Neural progenitor cell (in vitro differentiated cells): ENCODE results near the gene SLC41A1. TPM values are rescaled to one million over a fixed set of nuclear protein-coding genes. Genes with fewer than 3 reads are reported as not detected.

Experiments
- DNase-seq: peaks from one replicate; pipeline ENCODE4 v3.0.0-alpha.2; 2016; ENCODE audit warnings: low spot score
- H2AFZ ChIP-seq: fragments of 200-600 bp; sonication (generic); replicated peaks from 2 replicates; pipeline ENCODE4 v1.6.1; 2016; ENCODE audit warnings: antibody characterized with exemption
- H3F3A ChIP-seq: fragments of 200-600 bp; sonication (generic); 2 replicates; pipeline ENCODE4 v1.6.1; 2016; ENCODE audit warnings: antibody characterized with exemption, low read depth
- H3K27ac ChIP-seq: fragments of 200-600 bp; sonication (generic); 2 replicates; pipeline ENCODE4 v1.5.1; 2016; ENCODE audit warnings: mild to moderate bottlenecking
- H3K27me3 ChIP-seq: fragments of 200-600 bp; sonication (generic); 2 replicates; pipeline ENCODE4 v1.6.1; 2016; ENCODE audit warnings: mild to moderate bottlenecking, moderate library complexity
- H3K36me3 ChIP-seq: fragments of 200-600 bp; sonication (generic); 2 replicates; pipeline ENCODE4 v1.5.1; 2016
- H3K4me1 ChIP-seq: fragments of 200-600 bp; sonication (generic); 2 replicates; pipeline ENCODE4 v1.6.1; 2016; ENCODE audit warnings: mixed run types
- H3K4me2 ChIP-seq: fragments of 200-600 bp; sonication (generic); 2 replicates; pipeline ENCODE4 v1.6.1; 2016
- H3K4me3 ChIP-seq: fragments of 200-600 bp; sonication (generic); 2 replicates; pipeline ENCODE4 v1.5.1; 2016
- H3K79me2 ChIP-seq: fragments of 200-600 bp; sonication (generic); 2 replicates; pipeline ENCODE4 v1.6.1; 2016; ENCODE audit warnings: low read depth
- H3K9ac ChIP-seq: fragments of 200-600 bp; sonication (generic); 2 replicates; pipeline ENCODE4 v1.6.1; 2016
- H3K9me3 ChIP-seq: fragments of 200-600 bp; sonication (generic); 2 replicates; pipeline ENCODE4 v1.5.1; 2016; ENCODE audit warnings: low read depth
- H4K20me1 ChIP-seq: fragments of 200-600 bp; sonication (generic); 2 replicates; pipeline ENCODE4 v1.6.1; 2016; ENCODE audit warnings: low read depth
- H3K27ac Mint-ChIP-seq: 3 replicates; pipeline ENCODE4 v1.8.0; 2021; ENCODE audit warnings: mixed read lengths
- H3K27me3 Mint-ChIP-seq: 2 replicates; pipeline ENCODE4 v1.8.0; 2022; ENCODE audit warnings: low read depth, mild to moderate bottlenecking, inconsistent platforms, moderate library complexity, mixed read lengths; ENCODE audit not compliant: insufficient read depth
- H3K36me3 Mint-ChIP-seq: 3 replicates; pipeline ENCODE4 v1.8.0; 2021; ENCODE audit warnings: mixed read lengths
- H3K4me1 Mint-ChIP-seq: 3 replicates; pipeline ENCODE4 v1.8.0; 2021; ENCODE audit warnings: mixed read lengths
- H3K4me3 Mint-ChIP-seq: 3 replicates; pipeline ENCODE4 v1.8.0; 2021; ENCODE audit warnings: mild to moderate bottlenecking, moderate library complexity, mixed read lengths
- H3K9me3 Mint-ChIP-seq: 3 replicates; pipeline ENCODE4 v1.8.0; 2020; ENCODE audit warnings: mixed read lengths
- CTCF ChIP-seq: fragments of 200-600 bp; sonication (generic); IDR thresholded peaks from 2 replicates; pipeline ENCODE4 v1.5.1; 2017; ENCODE audit warnings: antibody characterized with exemption, mild to moderate bottlenecking
- EZH2 ChIP-seq: fragments of 200-600 bp; sonication (generic); IDR thresholded peaks from 2 replicates; pipeline ENCODE4 v1.6.1; 2017; ENCODE audit warnings: antibody characterized with exemption, mild to moderate bottlenecking, moderate library complexity
- EZH2phosphoT487 ChIP-seq: fragments of 200-600 bp; sonication (generic); IDR thresholded peaks from 2 replicates; pipeline ENCODE4 v1.6.1; 2017; ENCODE audit warnings: antibody characterized with exemption
- total RNA-seq: library from RNA; depleted of rRNA; stranded (reverse); fragments of >200 nt; gene quantifications from 2 replicates; pipeline ENCODE4 v1.2.3, GENCODE V29; 2015; ENCODE audit warnings: low replicate concordance

The SLC41A1 gene
- total RNA-seq, 1 donor from 2014 or later: 10.4 TPM

- no peak overlapping the region for H2AFZ ChIP-seq
- peak overlapping the region; percentile 31 for H3K4me2 ChIP-seq
- no peaks in the 10 kb centered on the region for H3K27me3 ChIP-seq
- peaks cover 3% of the 10 kb centered on the region for H4K20me1 ChIP-seq
- H3K4me1 ChIP-seq: peaks cover 23% of the 10 kb centered on the region
- Mint-ChIP-seq H3K27me3 (peaks cover 2% of the 10 kb centered on the region), H3K4me1 (peaks cover 14% of the 10 kb centered on the region), H3K27ac (no peak overlapping the region), H3K9me3 (no peaks in the 10 kb centered on the region), H3K4me3 (no peak overlapping the region), H3K36me3 (peaks cover 24% of the 10 kb centered on the region)
- H3K4me3 ChIP-seq: no peak overlapping the region
- TF ChIP-seq EZH2 (no peak), CTCF (no peak), EZH2phosphoT487 (no peak)
- no peaks in the 10 kb centered on the region for H3K36me3 ChIP-seq
- peak; percentile 40 for DNase-seq
- no peak overlapping the region for H3K27ac ChIP-seq
- H3K79me2 ChIP-seq: no peaks in the 10 kb centered on the region
- no peaks in the 10 kb centered on the region for H3K9me3 ChIP-seq
- no peak overlapping the region for H3K9ac ChIP-seq
- peaks cover 17% of the 10 kb centered on the region for H3F3A ChIP-seq
Observed at GRCh38 chr1:205792961-205793673, 19.9 kb downstream of the SLC41A1 start.

GRCh38 chr1:205792481-205792881, 20.5 kb downstream of the SLC41A1 start:
- H3K9me3 ChIP-seq: no peaks in the 10 kb centered on the region
- no peaks in the 10 kb centered on the region for H3K36me3 ChIP-seq
- Mint-ChIP-seq H3K4me1 (peaks cover 14% of the 10 kb centered on the region), H3K9me3 (no peaks in the 10 kb centered on the region), H3K27me3 (peaks cover 2% of the 10 kb centered on the region), H3K4me3 (no peak overlapping the region), H3K36me3 (peaks cover 20% of the 10 kb centered on the region), H3K27ac (peak overlapping the region; percentile 29)
- H2AFZ ChIP-seq: no peak overlapping the region
- peaks cover 20% of the 10 kb centered on the region for H3F3A ChIP-seq
- H3K4me2 ChIP-seq: no peak overlapping the region
- DNase-seq: no peak
- no peaks in the 10 kb centered on the region for H3K27me3 ChIP-seq
- no peak overlapping the region for H3K4me3 ChIP-seq
- TF ChIP-seq EZH2 (no peak), EZH2phosphoT487 (no peak), CTCF (no peak)
- peaks cover 25% of the 10 kb centered on the region for H3K4me1 ChIP-seq
- no peak overlapping the region for H3K9ac ChIP-seq
- no peaks in the 10 kb centered on the region for H3K79me2 ChIP-seq
- peaks cover 3% of the 10 kb centered on the region for H4K20me1 ChIP-seq
- peak overlapping the region; percentile 62 for H3K27ac ChIP-seq

- Mint-ChIP-seq H3K27ac (peak overlapping the region; percentile 11), H3K27me3 (peaks cover 1% of the 10 kb centered on the region), H3K4me1 (peaks cover 14% of the 10 kb centered on the region), H3K36me3 (peaks cover 15% of the 10 kb centered on the region), H3K9me3 (no peaks in the 10 kb centered on the region), H3K4me3 (no peak overlapping the region)
- H3K9me3 ChIP-seq: no peaks in the 10 kb centered on the region
- no peaks in the 10 kb centered on the region for H3K27me3 ChIP-seq
- H3K4me3 ChIP-seq: no peak overlapping the region
- TF ChIP-seq EZH2phosphoT487 (no peak), EZH2 (no peak), CTCF (peak; percentile 83)
- H3K36me3 ChIP-seq: no peaks in the 10 kb centered on the region
- H3K9ac ChIP-seq: no peak overlapping the region
- H3K79me2 ChIP-seq: no peaks in the 10 kb centered on the region
- DNase-seq: peak; percentile 89
- H3K27ac ChIP-seq: peak overlapping the region; percentile 62
- peaks cover 3% of the 10 kb centered on the region for H4K20me1 ChIP-seq
- H3F3A ChIP-seq: peaks cover 22% of the 10 kb centered on the region
- H2AFZ ChIP-seq: no peak overlapping the region
- peaks cover 31% of the 10 kb centered on the region for H3K4me1 ChIP-seq
- H3K4me2 ChIP-seq: peak overlapping the region; percentile 64
Observed at GRCh38 chr1:205791568-205792180, 21.3 kb downstream of the SLC41A1 start.
